NCI-H1930 (cell line): ENCODE data around the gene RANBP9.
A peak's percentile ranks its signal among the peaks of the same experiment; 100 is the strongest.

ENCODE experiments used
- DNase-seq, 2 experiments: peaks; one replicate each; lab custom pipeline; 2025; lab: John Stamatoyannopoulos, UW

Gene RANBP9

GRCh38 chr6:13600036-13600435 is 111.6 kb downstream of the RANBP9 start:
- DNase-seq = no peak

- DNase-seq = no peak
These were observed 114.6 kb downstream of the RANBP9 start for GRCh38 chr6:13597073-13597472.

GRCh38 chr6:13593720-13594119 is 117.9 kb downstream of the RANBP9 start:
- DNase-seq = no peak

- no peak for DNase-seq
These were observed 118.5 kb downstream of the RANBP9 start for GRCh38 chr6:13593103-13593502.

GRCh38 chr6:13591205-13591921 is 120.3 kb downstream of the RANBP9 start:
- DNase-seq = no peak

- no peak for DNase-seq
These were observed 121.0 kb downstream of the RANBP9 start for GRCh38 chr6:13590574-13591153.

GRCh38 chr6:13589801-13590200 is 121.8 kb downstream of the RANBP9 start:
- DNase-seq = no peak

- no peak for DNase-seq
These were observed 124.8 kb downstream of the RANBP9 start for GRCh38 chr6:13586603-13587542.

GRCh38 chr6:13581700-13582229 is 129.9 kb downstream of the RANBP9 start:
- DNase-seq = no peak

- DNase-seq = no peak
These were observed 131.7 kb downstream of the RANBP9 start for GRCh38 chr6:13579911-13580310.

GRCh38 chr6:13577926-13578325 is 133.7 kb downstream of the RANBP9 start:
- no peak for DNase-seq

- DNase-seq = no peak
These were observed 135.6 kb downstream of the RANBP9 start for GRCh38 chr6:13576017-13576416.

GRCh38 chr6:13575377-13575775 is 136.3 kb downstream of the RANBP9 start:
- DNase-seq = no peak

- DNase-seq = peak; percentile 78 to 86
These were observed 136.9 kb downstream of the RANBP9 start, which contains the start of gene SIRT5 for GRCh38 chr6:13574571-13575376. Gene SIRT5, plus strand, starts transcription at chr6:13574601. Its CDS starts 9,510 bp downstream, at chr6:13584111.

- DNase-seq = peak; percentile 90 to 91
These were observed 137.5 kb downstream of the RANBP9 start for GRCh38 chr6:13574149-13574570.

GRCh38 chr6:13573669-13574110 is 137.9 kb downstream of the RANBP9 start:
- DNase-seq = peak in 1 of 2 experiments; percentile 34

- DNase-seq = no peak
These were observed 138.5 kb downstream of the RANBP9 start for GRCh38 chr6:13572951-13573654.

- no peak for DNase-seq
These were observed 139.4 kb downstream of the RANBP9 start for GRCh38 chr6:13572240-13572639.
